ENCODE results near the gene DNM2.
"Not testable (repeated sequence)": the region's sequence is repeated elsewhere in the genome, so short reads cannot be mapped to it uniquely, and the experiment has no call there.

The DNM2 gene

DNA sequence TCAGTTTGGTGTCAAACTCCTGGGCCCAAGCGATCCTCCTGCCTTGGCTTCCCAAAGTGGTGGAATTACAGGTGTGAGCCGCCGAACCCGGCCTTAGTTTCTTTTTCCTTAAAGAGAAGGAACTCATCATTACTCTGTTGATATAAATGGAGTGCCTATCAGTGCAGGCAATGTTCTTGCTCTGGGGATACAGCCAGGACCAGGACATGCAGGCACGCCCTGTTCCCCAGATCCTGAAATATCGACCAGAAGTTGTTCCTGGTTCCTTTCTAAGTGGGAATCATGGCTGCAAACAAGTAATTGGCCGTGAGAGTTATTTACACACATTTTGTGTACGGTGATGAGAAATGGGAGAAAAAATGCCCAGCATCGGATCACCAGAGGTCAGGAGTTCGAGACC is 8.4 kb downstream of the DNM2 start:
- no peak for DNase-seq

DNA sequence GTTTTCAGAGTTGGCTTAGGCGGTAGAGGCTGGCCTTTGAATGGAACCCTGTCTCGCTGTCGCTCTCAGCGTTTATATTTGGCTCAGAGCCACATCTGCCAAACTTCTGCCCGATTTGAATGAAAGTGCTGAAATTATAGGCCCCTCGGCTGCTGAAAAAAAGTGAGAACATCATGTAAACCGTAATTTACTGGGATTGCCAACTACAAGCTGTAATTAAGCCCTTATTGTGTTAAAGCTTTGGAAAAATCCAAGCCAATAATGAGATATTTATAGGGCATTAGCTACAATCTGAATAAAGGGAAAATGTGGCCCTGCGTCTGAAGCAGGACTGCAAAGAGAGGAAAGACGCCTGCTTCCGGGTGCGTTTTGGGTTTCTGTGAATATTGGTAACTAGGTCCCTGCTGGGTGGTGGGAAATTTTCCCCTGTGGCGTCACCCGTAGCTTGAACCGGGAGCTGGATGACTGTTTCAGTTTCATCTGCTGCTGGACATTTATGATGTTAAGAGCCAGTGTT is 9.9 kb downstream of the DNM2 start:
- no peak for DNase-seq

DNA sequence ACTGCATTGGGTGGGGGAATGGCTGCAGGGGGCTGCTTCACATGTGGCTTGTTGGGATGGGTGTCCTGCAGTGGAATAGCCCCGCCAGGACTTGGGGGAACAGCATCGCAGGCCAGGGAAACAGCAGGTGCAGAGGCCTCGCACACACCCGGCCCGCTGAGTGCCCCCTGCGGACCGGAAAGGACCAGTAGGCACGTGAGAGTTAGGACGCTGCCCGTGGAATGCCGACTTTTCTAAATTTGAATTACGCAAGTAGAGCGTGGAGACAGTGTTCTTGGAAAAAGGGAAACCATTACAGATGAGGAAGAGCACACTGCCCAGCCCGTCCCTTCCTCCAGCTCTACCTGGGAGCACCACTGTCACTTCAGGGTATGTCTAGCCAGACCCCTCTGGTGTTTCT is 11.5 kb downstream of the DNM2 start:
- DNase-seq, result no peak

DNA sequence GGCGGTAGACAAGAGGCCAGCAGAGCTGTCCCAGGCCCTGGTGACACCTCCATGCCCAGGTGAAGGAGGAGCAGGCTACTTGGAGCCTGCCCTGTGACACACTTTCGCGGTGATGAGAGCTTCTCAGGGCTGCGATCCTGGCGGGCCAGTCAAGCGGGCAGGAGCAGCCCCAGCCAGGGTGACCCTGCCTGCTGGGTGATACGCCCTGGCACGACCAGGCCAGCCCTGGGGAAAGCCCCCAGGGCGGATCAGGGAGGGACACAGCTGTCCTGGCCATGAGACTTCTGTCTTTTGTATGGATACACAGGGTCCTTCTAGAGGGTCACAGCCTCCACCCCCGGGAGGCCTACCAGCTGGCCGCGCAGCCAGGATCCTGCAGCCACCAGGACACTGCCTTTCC is 13.1 kb downstream of the DNM2 start:
- DNase-seq, result no peak

DNA sequence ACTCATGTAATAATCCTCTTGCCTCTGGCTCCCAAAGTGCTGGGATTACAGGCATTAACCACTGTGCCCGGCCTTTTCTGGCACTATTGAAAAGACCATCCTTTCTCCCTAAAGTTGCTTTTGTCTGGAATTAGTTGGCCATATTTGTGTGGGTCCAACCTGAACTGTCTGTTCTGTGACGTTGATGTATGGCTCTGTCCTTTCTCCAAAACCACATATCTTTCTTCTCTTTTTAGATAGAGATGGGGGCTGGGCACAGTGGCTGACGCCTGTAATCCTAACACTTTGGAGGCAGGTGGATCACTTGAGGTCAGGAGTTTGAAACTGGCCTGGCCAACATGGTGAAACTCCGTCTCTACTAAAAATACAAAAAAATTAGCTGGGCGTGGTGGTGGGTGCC is 17.9 kb downstream of the DNM2 start:
- no peak for DNase-seq

DNA sequence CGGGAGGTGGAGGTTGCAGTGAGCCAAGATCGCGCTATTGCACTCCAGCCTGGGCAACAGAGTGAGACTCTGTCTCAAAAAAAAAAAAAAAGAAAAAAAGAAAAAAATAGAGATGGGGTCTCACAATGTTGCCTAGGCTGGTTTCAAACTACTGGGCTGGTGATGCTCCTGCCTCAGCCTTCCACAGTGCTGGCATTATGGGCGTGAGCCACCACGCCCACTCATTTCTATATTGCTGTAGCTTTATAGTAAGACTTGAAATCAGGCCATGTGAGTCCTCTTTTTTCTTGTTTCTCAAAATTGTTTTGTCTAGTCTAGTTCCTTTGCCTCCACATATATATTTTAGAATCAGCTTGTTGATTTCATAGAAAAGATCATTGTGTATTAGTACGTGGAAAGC is 18.3 kb downstream of the DNM2 start:
- no peak for DNase-seq

DNA sequence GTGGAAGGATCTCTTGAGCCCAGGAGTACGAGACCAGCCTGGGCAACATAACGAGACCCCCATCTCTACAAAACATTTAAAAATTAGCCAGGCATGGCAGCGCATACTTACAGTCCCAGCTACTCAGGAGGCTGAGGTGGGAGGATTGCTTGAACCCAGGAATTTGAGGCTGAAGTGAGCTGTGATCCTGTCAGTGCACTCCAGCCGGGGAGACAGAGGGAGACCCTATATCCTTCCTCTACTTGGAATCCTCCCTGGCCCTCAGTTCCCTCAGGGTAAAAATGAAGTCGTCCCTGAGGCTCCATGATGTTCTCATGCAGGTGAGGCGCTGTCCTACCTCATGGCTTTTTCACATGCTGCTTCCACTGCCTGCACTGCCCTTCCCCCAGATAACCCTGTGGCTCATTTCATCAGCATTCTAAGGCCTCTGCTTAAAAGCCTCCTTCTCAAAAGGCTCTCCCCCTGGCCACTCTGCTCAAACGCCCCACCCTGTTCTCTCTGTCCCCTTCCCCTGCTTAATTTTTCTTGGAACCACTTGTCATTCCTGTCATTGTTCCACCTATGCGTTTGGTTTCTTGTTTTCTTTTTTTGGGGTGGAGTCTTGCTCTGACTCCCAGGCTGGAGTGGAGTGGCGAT is 19.2 kb downstream of the DNM2 start:
- no peak for DNase-seq

DNA sequence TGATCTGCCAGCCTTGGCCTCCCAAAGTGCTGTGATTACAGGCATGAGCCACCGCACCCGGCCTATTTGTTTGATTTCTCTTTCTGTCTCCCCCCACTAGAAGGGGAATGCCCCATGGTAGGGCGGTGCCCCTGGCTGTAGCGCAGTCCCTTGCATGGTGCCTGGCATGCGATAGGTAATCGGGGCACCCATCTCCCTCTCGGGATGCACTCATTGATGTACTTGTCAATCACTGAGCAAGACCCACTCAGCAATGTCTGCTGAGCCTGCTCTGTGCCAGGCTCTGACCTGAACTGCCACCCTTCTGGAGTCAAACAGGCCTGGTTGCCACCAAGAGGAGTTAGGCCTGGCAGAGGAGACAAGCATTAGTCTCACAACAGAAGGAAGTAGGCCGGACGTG is 19.8 kb downstream of the DNM2 start:
- DNase-seq, result no peak

DNA sequence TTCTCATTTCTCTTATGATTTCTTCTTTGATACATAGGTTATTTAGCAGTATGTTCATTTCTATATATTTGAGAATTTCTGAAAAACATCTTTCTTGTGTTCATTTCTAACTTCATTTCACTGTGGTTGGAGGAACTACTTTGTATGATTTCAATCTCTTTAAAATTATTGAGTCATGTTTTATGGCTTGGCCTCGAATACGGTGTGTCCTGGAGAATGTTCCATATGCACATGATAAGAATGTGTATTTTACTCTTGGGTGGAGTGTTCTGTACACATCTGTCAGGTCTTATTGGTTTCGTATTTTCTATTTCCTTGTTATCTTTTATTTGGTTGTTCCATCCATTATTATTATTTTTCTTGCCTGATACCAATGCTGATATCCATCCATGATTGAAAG is 22.9 kb downstream of the DNM2 start:
- DNase-seq, result no peak

DNA sequence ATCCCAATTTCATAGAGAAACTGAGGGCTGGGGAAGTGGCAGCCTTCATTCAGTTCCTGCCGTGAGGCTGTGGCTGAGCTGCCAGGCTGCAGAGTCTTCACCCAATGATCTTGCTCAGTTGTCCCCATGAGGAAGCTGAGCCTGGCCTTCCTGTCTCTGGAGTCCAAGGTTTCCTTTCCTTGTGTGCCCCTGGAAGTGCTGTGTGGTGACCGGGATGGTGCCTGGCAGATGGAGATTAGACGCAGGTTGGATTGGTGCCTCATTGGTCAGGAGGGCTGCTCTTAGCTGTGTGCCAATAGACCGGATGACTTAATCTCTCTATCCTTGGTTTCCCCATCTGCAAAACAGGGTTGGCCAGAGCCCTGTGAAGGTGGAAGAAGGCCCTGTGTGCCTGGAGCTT is 24.6 kb downstream of the DNM2 start:
- DNase-seq, result no peak

DNA sequence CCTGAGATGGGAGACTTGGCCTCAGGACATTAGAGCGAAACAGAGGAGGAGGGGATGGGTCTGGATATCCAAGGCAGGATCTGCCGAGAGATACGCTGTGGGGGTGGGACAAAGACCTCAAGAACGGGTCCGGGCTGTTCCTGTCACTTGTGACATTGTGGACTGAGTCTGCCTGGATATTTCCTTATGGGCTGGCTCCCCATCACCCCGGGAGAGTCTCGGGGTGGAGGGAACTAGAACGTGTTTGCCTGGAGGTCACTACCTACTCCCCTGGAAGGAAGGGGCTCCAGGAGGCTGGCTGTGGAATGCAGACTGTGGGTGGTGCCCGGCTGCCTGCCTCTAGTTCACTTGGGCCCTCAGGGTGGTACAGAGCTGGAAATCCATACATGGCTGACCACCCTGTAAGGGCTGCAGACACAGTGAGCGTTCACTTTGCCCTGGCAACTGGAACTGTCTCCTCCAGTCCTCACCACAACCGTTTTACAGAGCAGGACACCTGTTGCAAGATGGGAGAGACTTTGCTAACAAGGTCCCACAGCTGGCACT is 26.4 kb downstream of the DNM2 start:
- DNase-seq, result no peak

DNA sequence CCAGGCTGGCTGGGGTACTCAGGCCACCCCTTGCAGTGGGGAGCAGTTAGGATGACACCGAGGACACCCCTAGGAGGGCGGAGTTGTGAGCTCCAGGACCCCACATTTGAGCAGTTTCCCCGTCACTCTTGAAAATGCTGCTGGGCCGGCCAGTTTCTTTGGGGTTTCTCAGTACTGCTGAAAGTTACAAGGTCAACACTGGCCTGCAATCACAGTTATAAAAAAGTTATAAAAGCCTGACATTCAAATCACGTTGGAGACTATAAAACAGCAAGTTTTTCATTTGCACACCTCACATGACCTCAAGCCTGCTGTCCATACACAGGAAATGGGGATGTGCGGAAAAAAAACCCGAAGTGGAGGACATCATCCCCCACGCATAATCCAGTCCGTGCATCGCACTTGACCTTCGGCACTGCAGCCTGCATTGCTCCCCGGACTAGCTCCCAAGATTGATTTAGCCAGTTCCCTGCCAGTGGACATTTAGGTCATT is 27.0 kb downstream of the DNM2 start:
- no peak for DNase-seq

DNA sequence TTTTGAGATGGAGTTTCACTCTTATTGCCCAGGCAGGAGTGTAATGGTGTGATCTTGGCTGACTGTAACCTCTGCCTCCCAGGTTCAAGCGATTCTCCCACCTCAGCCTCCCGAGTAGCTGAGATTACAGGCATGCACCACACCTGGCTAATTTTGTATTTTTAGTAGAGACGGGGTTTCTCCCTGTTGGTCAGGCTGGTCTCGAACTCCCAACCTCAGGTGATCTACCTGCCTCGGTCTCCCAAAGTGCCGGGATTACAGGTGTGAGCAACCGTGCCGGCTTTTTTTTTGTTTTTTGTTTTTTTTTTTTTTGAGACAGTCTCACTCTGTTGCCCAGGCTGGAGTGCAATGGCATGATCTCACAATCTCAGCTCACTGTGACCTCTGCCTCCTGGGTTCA is 28.6 kb downstream of the DNM2 start:
- not testable (repeated sequence) for DNase-seq

DNA sequence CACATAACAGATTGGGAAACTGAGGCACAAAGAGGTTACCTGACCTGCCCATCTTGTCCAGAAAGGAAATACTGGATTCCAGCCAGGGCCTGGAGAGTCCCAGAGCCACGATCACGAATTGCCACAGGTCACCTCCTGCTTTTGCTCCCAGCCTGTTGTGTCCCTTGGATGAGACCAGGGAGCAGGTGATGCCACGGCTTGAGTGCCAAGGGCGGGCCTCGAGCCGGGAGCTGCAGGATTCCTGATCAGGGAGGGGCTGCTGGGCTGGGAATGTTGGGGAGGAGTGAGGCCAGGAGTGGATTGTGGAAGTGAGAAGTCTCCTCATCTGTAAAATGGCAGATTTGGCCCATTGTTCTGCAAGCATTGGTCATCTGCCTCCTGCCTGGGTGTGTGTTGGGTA is 29.4 kb downstream of the DNM2 start:
- DNase-seq, result no peak

DNA sequence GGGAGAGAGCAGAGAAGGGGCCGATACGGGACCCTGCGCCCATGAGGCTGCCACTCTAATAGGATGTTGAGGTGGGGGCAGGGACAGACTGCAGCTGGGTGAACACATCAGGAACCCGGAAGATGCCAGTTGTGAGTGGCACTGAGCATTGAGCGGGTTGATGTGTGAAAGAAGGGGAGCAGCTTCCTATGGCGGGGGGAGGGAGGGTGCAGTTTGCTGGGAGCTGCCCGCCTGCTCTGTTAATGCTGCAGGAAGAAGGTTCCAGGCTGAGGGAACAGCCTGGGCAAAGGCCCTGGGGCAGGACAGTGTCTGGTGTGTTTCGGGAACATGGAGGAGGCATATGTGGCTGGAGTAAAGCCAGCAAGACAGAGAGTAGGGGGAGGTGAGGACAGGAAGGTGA is 29.8 kb downstream of the DNM2 start:
- DNase-seq, result no peak

DNA sequence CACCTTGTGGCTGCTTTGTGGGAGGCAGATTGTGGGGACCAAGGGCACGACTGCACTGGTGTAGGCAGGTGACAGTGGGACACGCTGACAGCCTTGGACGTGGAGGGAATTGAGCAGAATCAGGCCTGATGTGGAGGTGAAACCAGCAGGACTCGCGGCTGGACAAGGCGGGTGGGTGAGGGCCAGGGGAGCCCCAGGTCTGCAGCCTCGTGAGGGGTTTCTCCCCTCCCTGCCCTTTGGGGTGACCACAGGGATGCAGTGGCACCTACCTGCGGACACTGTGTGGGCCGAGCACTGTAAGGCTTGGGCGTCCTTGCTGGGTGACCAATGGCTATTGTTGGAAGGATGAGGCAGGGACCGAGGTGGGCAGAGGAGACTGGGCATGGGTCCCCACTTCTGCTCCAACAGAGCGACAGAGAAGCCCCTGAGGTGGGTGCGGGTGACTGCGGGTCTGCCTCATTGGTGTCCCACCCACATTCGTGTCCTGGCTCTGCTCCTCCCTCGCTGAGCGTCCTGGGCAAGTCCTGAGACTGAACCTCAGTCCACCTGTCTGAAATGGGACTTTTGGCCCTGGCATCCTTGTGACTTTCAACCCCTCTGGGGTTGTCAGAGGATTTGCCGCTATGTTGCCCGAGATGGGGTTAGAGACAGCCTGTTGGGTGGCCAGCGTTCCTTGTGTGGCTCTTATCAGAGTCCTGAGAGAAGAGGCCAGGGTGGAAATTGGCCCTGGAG is 30.5 kb downstream of the DNM2 start:
- DNase-seq, result no peak

DNA sequence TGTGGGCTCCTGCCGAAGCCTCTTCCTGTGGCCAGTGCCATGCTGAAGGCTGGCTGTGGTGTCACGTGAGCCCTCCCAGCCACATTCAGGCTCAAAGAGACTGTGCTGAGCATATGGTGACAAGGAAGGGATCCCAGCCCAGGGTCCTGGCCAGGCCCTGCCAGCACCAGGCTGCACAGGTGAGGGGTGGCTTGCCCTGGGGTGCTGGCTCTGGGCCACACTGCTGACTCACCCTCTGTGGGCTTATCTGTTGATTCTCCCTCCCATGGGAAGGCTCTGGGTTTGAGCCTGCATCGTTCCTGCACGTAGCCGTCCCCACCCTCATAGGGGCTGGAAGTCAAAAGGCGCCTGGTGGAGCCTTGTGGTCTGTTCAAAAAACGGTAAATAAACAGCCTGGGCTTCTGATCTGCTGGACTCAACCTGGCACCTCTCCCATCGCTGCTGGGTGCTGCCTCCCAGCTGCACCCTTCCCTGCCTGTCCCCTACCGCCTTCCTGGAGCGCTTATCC is 31.1 kb downstream of the DNM2 start:
- DNase-seq, result no peak

DNA sequence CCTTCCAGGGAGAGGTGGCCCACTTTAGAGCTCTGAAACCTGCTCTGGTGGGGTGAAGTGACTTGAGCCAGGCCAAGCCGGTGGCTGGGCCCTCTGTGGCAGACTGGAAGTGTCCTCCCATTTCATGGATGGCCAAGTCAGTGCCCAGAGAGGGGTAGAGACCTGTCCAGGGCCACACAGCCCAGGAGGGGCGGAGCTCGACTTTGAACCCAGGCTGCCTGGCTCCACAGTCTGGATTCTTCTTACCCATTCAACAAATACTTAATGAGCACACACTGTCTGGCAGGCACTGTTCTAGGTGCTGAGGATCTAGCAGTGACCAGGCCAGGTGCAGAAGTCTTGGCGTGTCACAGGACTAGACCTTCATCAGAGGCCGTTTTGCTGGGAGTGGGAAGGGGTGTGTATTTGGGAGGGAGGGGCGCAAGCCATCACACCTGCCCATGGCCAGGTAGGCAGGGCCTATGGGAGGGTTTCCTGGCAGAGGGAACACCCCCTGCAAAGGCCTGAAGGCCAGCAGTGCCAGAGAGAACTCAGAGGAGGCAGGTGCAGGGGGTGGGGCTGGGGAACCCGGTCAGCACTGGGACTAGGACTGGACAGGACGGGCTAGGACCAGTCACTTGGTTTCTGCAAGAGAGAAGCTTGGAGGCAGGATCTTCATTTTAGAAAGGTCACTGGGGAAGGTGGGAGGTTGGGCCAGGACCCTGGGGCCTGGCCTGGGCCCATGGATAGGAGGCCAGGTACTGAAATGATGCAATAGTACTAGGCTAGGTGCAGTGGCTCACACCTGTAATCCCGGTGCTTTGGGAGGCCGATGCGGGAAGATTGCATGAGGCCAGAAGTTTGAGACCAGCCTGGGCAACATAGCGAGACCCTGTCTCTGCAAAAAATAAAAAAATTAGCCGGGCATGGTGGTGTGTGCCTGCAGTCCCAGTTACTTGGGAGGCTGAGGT is 31.8 kb downstream of the DNM2 start:
- DNase-seq, result no peak

DNA sequence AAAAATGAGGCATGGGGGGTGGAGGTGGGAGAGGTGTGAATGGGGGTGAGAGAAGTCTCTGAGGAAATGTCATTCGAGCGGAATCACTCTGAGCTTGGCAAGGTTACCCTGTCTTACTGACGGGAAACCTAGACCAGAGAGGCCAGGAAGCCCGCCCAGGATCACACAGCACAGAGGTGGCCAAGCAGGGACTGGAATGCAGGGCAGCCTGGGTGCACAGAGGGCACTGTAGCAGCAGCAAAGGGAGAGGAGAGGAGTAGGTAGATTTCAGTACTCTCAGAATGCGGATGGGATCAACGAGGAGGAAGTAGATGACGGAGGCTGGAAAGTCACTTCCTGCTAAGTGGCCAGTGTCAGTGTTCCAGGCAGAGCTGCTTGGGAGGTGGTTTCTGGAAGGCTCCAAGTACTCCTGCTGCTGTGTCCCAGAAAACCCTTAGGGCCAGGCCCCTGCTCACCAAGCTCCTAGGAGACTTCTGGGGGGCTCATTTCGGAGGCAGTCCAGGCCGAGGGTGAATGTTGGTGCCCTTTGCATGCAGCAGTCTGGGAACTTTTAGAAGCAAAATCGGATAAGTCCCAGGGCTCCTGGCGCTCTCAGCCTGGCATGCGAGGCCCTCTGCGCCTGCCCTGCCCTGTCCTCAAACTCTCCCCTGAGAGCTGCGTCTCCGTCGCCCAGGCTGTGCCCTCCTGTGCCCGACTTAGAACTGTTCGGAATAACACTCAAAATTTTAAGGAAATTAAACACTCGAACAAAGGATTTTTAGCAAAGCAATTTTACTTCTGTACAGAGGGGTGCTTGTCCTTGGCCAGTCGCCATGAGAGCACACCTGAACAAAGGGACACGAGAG is 33.5 kb downstream of the DNM2 start:
- DNase-seq, result no peak

DNA sequence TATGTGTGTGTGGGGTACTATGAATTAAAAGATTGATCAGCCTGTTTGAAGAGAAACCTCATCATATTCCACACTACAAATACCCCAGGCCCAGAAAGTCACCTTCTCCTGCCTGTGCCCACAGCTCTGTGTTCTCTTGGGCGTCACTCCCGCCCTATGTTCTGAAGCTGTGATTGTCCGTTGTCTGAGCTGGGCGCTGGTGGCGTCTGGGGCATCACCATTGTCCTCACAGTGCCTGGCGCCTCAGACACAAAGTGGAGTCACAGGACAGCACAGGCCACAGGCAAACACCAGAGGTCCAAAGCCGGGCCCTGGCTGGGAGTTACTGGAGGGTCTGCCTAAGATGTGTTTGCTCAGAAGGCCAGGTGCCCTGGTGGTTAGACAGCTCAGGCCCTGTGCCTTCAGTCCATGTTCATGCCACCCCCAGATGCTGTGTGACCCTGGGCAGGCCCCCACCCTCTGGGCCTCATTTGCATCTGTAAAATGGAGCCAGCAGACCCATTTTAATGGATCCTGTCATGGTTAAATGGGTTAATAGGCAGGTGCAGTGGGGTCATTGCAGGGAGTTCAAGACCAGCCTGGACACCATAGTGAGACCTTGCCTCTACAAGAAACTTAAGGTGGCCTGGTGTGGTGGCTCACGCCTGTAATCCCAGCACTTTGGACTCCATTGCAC is 34.5 kb downstream of the DNM2 start:
- DNase-seq, result no peak

Data from activated effector memory CD4-positive, alpha-beta T cell treated with Interleukin-2 at 50 U/mL for 16 hours (primary cell).